GM19455 (cell line): Measurements from ENCODE around the gene SV2C.

Experiments
- ATAC-seq: cut with Tn5 transposase; IDR thresholded peaks from one replicate; pipeline ENCODE4 v1.9.1; 2021; ENCODE audit not compliant: unreplicated experiment

Gene SV2C

DNA sequence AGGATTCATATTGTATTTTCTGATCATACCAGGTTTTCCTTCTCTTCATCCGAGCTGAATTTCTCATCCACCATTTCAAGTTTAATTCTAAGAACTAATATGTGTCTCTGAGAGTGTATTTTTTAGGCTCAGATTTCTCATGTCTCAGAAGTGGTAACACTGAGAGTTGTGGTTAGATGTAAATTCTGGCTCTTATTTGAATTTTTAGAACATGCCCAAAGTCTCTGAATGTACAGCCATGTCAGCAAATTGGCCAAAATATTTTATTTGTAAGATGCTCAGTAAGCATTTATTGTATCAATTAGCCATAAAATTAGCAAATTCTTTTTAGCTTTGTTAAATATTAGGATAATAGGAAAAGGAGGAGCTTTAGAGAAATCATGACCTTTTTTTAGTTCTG is 16.6 kb downstream of the SV2C start:
- no peak for ATAC-seq

DNA sequence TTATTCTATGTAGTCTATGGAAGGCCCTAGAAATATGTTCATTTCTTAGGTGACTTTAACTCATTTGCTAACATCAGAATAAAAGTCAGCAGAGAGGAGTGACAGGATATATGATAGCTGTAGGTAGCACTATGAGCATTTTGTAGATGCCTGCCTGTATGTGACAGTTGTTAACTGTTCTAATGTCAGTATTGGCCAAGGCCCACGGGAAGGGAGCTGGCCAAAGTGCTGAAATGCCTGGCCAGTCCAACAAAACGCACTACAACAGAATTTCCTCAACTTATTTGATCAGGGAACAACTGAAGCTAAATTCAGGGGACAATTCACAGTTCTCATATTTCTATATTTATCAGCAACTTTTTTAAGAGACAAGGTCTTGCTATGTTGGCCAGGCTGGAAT is 20.8 kb downstream of the SV2C start:
- ATAC-seq, result no peak

DNA sequence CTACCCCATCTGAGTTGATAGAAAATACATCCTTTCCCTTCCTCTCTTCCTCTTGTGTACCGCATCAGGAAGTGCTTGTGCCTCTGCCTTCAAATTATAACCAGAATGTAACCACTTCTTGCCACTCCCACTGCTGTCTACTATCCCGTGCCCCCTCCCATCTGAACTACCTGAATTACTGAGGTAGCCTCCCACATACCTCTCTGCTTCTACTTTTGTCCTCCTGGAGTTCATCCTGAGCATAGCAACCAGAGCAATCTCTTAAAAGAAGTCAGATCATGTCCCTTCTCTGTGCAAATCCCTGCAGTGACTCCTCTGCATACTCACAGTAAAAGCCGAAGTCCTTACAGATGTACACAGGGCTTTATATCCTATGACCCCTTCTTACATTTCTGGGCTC is 23.0 kb downstream of the SV2C start:
- no peak for ATAC-seq

DNA sequence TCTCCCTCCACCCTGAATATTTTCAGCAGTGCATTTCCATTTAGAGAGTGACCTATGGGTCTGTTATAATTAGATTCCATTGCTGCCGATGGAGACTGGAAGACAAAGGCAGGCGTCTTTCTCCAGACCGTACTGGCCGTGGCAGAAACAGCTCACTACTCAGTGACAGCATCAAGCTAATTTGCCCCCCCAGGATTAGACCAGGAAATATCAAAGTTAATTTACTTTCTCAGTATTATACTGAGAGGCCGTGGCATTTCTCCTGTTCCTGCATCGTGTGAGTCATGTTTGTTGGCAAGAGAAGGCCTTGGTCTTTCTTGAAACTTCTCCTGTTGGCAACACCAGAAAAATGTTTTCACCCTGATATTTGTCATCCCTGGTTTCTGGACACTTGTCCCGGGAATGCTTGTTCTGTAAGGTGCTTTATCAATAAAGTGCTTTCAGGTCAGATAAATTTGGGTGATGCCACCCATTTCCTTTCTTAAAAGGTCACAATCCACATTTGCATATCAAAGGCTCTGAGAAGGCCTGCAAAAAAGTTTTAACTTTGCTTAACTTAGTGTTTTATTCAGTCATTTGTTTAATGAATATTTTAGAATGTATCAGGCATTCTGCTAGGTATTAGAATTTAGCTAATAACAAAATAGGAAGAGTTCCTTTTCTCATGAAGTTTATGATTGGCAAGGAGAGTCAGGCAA is 28.4 kb downstream of the SV2C start:
- ATAC-seq, result no peak

DNA sequence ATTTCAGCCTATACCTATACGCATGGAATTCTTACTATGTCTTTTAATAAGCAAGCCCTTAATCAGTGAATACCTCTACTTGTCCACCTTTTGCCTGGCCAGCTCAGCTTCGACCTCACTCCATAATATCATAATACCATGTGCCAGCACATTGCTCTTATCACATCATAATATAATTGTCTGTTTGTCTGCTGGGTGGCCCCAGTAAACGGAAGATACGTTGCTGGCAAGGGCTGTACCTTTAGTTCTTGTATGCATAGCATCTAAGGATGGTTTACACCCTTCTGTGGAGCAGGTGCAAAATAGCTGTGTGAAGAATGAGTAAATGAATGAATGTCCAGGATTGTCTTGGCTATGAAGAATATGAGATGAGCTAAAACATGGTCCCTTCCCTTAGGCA is 29.9 kb downstream of the SV2C start:
- no peak for ATAC-seq

DNA sequence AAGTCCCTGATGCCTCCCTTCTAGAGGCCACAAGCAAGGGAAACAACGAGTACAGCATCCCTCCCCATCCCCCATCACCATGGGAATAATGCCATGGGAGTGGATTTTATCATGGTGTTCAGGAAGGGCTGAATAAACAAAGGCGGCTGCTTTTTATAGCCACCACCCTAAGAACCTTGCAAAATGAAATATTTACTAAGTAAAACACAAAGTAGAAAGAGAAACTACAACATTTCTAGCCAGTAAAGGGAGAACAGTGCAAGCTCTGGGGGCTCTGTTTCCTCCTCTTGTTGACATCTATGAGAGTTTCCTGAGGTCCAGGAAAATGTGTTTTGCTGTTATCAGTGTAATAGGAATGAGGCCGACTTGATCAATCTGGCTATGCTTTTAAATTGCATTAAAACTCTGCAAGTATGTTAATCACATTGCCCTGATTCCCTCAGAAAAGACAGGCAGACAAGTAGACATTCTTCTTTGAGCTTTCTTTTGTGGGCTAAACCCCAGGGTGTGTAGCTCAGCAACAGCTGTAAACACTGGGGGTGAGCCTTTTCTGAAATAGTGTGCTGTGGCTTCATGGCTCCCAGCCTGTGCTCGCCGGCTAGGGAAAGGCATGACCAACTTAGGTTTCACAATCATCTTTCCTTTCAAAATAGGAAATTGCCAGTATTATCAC is 31.1 kb downstream of the SV2C start:
- ATAC-seq, result no peak

DNA sequence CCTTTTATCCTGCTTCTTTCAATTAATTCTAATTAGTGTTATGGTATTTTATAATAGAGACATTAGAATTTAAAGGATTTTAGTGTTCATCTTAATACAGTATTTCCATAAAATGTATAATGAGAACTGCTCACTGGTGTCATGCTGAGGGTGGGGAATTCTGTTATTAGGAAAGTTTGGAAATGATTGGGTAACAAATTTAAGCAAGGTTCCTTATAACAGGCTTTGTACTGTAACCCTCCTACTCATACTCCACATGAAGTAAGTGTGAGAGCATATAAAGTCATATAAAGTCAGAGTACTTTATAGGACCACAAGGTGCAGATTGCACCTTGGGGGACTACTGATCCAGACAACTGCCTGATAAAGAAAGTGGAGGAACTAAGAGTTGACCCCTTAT is 42.2 kb downstream of the SV2C start:
- no peak for ATAC-seq

DNA sequence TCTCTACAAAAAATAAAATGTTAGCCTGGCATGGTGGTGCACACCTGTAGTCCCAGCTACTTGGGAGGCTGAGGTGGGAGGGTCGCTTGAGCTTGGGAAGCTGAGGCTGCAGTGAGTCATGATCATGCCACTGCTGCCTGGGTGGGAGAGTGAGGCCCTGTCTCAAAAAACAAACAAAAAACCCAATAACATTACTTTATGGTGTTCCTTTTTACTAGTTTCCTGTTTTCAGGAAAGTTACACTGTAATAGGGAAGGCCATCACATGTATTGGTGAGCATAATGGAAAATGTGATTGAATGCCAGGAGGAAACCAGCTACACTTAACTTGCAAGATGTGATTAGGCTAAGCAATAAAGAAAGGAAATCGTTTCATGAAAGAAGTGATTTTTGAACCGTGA is 42.7 kb downstream of the SV2C start:
- no peak for ATAC-seq

DNA sequence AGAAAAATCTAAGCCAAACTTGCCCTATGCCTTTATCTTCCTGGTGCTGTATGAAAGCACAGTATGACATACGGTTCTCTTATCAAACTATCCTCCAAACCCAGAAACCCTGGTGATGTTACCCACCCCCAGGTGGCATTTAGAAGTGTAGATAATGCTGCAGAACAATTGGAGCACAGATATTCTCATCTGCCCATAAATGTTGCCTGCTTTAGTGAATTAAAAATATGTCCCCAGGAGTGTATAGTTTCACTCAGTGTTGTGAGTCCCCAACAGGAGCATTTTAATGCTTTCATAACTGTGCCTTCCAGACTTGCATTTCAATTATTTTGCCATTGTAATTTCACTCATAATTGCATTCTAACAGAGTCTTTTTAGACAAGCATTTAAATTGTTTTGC is 50.8 kb downstream of the SV2C start:
- ATAC-seq, result no peak

DNA sequence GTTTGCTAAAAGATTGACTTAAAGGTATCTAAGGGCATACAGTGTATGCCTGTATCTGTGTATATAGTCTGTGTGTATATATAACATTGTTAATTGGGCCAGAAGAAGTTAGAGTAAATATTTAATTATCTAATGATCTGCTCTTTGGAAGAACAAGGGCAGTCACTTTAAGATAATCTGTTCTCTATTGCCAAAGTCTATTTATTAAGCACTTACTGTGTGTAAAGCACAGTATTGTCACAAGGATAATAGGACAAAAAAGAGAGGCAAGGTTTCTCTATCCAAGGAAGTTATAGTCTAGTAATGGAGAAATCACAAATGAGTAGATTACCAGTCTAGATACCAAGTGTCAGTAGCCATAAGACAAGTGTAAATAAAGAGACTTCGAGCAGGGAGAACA is 51.5 kb downstream of the SV2C start:
- no peak for ATAC-seq

DNA sequence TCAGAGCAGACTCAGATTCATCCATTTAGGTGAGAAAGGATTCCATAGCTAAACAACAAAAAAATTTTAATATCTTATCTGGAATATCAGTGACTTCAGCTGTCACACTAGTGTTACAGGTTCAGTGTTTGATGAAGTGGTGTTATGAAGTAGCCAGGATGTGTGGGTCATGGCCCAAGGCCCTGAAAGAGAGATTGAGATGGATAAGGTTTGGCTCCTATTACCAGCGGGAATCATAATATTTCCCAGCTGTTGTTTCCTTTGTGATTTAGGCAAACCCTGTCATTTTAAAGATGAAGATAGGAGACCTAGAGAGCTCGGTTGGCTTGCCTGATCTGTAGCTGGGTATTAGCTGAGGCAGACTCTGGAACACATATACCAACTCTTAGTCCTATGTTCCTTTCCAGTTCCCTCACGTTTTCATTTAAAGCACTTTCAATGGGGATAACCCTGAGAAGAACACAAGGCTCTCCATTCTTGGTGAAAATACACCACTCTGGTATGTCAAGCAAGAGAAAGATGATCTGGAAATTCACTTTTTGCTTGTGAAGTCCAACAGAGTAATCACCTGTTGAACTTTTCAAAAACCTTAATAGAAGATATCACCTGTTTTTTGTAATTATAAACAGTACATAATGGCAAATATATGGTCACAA is 54.8 kb downstream of the SV2C start:
- ATAC-seq, result no peak

DNA sequence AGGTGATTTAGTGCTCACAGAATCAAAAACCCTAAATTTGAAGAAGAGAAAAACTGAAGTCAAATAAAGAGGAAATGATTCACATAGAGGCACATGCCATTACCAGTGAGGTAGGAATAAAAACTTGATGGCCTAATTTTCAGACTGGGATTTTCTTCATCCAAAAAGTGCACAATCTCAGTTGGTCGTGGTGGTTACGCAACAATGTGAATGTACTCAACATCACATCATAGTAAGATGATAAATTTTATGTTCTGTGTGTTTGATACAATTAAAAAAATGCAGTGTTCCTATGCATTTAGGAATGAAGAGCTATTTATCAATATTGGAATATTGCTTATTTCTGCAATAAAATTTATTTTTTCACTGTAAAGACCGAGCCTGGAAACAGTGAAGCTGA is 60.7 kb downstream of the SV2C start:
- ATAC-seq, result no peak

DNA sequence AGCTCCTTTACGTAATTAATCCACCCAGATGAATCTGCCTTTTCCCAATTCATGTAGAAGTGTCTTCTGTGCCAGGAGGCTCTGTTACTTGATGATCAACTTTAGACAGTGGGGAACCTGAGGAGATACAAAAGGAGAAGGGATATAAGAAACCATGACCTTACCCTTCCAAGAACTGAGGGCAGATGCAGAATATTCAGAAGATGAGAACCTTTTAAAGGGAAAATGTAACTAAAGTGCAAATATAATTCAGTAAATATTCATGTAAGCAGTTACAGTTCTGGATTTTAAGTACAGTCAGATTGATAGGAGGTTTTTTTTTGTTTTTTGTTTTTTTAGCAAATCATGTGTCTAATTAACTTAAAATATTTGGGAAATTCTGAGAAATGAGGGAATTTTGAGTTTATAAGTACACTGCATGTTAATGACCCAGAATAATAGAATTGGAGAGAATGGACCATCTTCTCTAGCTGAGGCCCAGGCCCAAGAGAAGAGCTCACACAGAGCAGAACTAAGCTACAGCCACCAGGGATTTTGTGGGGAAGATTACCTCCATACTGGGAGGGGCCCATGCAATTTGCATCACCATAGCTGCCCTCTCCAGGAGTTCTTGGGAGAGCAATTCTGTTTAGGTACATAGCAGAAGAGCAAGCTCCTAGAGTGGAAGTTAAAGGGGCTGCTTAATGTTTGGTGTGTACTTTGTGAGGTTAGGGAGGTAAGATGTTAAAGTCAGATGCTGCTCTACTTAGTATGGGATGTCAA is 61.5 kb downstream of the SV2C start:
- no peak for ATAC-seq

DNA sequence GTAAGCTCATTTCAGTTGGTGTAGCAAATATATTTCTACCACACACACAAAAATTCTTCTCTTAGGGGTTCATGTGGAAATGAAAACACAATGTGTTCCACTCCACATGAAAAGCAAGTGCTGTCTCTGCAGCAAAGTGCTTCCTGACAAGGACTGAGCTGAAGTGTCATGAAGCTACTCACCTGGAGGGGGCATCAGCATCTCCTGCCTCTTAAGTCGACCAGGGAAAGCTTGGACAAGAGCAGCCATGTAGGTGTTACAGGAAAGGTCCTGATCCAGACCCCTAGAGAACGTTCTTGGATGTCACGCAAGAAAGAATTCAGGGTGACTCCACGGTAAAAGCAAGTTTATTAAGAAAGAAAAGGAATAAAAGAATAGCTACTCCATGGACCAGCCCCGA is 62.8 kb downstream of the SV2C start:
- no peak for ATAC-seq

DNA sequence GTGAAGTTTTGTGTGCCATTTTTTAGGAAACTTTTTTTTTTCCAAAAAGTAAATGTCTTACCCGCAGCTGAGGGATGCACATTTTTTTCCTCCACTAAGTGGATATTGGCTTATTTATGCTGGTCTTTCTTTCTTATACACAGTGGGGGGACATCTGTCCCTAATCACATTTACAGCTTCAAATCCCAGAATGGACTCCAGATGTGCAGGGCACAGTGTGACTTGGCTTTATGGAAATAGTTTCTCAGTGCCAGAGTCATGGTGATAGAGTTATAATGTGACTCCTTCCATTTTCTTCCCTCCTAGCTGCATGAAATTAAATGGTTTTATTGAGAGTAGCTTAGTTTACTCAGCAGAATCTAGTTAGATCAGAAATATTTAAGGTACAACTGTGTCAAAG is 66.5 kb downstream of the SV2C start:
- ATAC-seq, result no peak

DNA sequence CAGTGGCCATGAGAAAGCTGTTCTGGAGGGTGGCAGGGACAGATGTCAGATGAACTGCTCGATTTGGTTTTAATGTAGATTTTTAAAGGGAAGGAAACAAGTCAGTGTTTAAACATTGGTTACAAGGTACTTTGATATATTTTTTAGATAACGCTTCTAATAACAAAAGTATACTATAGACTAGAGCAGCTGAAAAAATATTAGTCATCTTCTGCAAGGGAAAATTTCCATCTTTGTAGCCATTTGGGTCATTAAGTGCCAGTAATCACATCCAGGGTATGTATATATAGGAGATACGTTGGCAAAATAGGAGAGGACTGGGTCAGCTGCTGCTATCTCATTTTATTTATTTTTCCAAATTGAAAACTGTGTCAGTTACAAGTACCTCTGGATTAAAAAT is 69.0 kb downstream of the SV2C start:
- no peak for ATAC-seq

DNA sequence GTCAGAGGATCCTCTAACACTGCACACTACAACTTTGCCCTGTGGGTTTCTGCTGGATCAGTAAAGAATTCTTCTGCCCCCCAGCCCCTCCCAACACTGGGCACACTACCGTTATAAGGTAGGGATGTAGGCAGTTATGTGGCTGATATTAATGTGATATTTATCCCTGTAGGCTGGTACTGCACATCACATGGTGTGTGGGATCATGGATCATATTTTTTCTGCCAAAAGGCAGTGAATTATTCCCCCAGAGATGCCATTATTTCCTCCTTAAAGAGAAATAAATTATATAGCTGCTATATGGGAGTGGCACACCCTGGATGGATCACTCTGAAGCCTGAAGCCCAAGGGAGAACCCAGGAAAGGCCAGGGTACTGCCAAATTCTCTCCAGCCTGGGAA is 69.5 kb downstream of the SV2C start:
- no peak for ATAC-seq

DNA sequence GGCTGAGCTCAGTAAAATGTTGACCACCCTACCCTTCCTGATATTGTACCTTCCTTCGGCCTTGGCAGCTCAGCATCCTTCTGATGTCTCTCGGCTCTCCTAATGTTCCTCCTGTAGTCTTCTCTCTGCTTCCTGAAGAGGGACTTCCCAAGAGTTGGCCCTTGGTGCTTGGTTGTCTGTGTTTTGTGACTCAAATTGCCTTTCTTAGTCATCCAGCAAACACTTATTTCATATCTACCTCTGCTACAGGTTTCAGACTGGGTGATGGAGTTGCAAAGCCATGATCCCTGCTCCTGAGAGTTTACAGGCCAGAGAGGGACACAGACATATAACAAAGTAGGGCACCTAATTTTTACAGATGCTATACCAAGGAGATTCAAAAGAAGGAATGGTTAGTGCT is 70.1 kb downstream of the SV2C start:
- no peak for ATAC-seq

DNA sequence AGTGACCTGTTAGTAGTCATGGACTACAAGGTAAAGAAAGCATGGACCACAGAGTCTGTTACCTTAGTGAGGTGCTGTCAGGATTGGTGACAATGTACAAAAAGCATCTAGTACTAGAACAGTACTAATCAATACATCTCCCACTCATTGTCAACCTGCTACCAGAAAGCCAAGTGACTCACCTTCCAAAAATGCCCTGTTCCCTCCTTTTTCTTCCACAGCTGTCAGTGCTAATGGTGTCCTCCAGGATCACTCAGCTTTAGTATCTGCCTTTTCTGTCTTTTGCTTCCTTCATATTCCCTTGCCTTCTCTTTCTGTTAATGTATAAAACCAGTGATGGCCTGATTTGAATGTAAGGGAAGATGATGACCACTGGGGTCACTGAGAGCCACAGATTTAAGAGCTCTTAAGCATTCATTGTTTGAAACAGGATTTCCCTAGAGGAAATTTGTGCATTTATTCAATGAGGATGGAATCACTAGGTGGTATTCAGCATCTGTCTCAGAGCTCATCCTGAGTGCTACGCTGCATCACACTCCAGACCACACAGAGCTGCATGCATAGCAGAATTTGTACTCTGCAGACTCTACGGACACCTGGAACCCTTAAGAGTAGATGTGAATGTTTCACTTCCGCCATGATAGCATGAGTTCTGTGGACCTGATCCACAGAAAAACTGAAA is 71.0 kb downstream of the SV2C start:
- ATAC-seq, result no peak

DNA sequence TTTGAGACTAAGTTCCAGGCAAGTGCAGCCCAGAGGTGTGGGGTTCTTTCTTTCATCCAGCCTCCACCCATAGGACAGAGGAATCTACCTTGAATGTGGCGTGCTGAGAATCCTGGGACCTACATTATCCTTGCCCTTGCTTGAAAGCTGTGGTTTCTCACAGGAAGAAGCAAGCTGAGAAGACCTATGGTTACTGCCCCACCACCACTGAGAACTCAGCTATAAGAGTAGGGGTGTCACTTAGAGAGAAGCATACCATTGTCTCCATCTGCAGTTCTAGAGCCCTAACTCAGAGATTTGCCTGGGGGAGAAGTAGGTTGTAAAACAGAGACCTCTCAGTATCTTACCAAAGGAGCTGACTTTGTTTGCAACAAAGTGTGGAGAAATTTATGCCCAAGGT is 72.4 kb downstream of the SV2C start:
- no peak for ATAC-seq

DNA sequence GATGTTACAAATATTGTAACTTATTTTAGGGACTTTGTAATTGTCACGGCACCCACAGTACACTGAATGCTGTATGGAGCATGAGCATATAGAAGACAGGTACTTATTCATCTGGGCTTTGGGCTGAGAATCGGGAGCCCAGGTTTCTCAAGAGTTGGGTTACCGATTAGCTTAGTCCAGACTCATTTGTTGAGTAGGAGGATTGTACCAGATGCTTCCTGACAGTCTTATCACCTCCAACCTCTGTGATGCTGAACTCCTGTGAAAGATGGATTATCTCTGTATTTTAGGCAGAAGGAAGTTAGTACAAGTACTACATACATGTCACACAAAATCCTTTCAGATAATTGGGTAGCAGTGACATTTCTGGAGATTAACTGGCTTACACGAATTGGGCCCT is 79.2 kb downstream of the SV2C start:
- ATAC-seq, result no peak
